ENCODE measurements around the gene MRC1.

- TF ChIP-seq CTCF (conservative IDR thresholded peaks at IDR 0.05; ENCODE audit: low read depth in 2 of 2): no peak
- no peak for TF ChIP-seq EZH2 (IDR thresholded peaks at IDR 0.05; ENCODE audit: low read depth, unreplicated experiment)
- TF ChIP-seq CREB1 (CRISPR knock-in tag; IDR thresholded peaks at IDR 0.05; ENCODE audit: low read depth): no peak
Measured at GRCh38 chr10:17808971-17809841, at the start of gene MRC1.

All from GM23338 (cell line).